H9 (cell line): ENCODE results near the gene FHIT. TPM values are rescaled to one million over a fixed set of nuclear protein-coding genes. Genes with fewer than 3 reads are reported as not detected.

ENCODE experiments used
- DNase-seq: peaks from one replicate; pipeline ENCODE4 v3.0.0-alpha.2; 2017
- H2AFZ ChIP-seq: one replicate; pipeline ENCODE4 v1.6.1; 2013; ENCODE audit warnings: mild to moderate bottlenecking, low read length, control low read depth, moderate library complexity
- H2AK5ac ChIP-seq: 2 replicates; pipeline ENCODE4 v1.6.1; 2013; ENCODE audit warnings: low read length, control low read depth, mixed read lengths; ENCODE audit not compliant: insufficient read length
- H2BK120ac ChIP-seq: one replicate; pipeline ENCODE4 v1.6.1; 2013; ENCODE audit warnings: low read depth, mild to moderate bottlenecking, low read length, control low read depth, inconsistent platforms; ENCODE audit not compliant: poor library complexity, severe bottlenecking
- H2BK12ac ChIP-seq: 2 replicates; pipeline ENCODE4 v1.6.1; 2013; ENCODE audit warnings: low read length, control low read depth, mixed read lengths, low read depth; ENCODE audit not compliant: insufficient read length
- H2BK15ac ChIP-seq: 2 replicates; pipeline ENCODE4 v1.6.1; 2013; ENCODE audit warnings: low read depth, low read length, control low read depth
- H2BK20ac ChIP-seq: one replicate; pipeline ENCODE4 v1.6.1; 2013; ENCODE audit warnings: low read depth, mild to moderate bottlenecking, low read length, control low read depth, inconsistent platforms; ENCODE audit not compliant: poor library complexity, severe bottlenecking
- H2BK5ac ChIP-seq: 2 replicates; pipeline ENCODE4 v1.6.1; 2013; ENCODE audit warnings: low read length, control low read depth, mixed read lengths; ENCODE audit not compliant: insufficient read length
- H3K14ac ChIP-seq: 2 replicates; pipeline ENCODE4 v1.6.1; 2013; ENCODE audit warnings: low read length, control low read depth; ENCODE audit not compliant: insufficient read depth
- H3K18ac ChIP-seq: 2 replicates; pipeline ENCODE4 v1.6.1; 2013; ENCODE audit warnings: low read depth, mild to moderate bottlenecking, mixed read lengths, low read length, control low read depth; ENCODE audit not compliant: insufficient read length
- H3K23ac ChIP-seq: 2 replicates; pipeline ENCODE4 v1.6.1; 2013; ENCODE audit warnings: low read length, control low read depth, mixed read lengths, low read depth; ENCODE audit not compliant: insufficient read length
- H3K23me2 ChIP-seq: 2 replicates; pipeline ENCODE4 v1.6.1; 2013; ENCODE audit warnings: low read depth, mild to moderate bottlenecking, mixed read lengths, low read length, control low read depth; ENCODE audit not compliant: insufficient read length, poor library complexity, severe bottlenecking
- H3K27ac ChIP-seq: 2 replicates; pipeline ENCODE4 v1.5.1; 2013; ENCODE audit warnings: low read length, control low read depth, mixed read lengths, low read depth; ENCODE audit not compliant: insufficient read length
- H3K27me3 ChIP-seq: 2 replicates; pipeline ENCODE4 v1.6.1; 2013; ENCODE audit warnings: low read length, control low read depth, inconsistent platforms; ENCODE audit not compliant: insufficient read depth
- H3K4ac ChIP-seq: 2 replicates; pipeline ENCODE4 v1.6.1; 2013; ENCODE audit warnings: low read depth, mild to moderate bottlenecking, control low read depth, inconsistent platforms, low read length, moderate library complexity
- H3K4me1 ChIP-seq: 2 replicates; pipeline ENCODE4 v1.6.1; 2013; ENCODE audit warnings: low read length, control low read depth, inconsistent platforms; ENCODE audit not compliant: insufficient read depth
- H3K4me2 ChIP-seq: 2 replicates; pipeline ENCODE4 v1.6.1; 2013; ENCODE audit warnings: low read length, control low read depth, mixed read lengths; ENCODE audit not compliant: insufficient read length, insufficient read depth
- H3K56ac ChIP-seq: 2 replicates; pipeline ENCODE4 v1.6.1; 2013; ENCODE audit warnings: low read depth, mild to moderate bottlenecking, mixed read lengths, low read length, control low read depth; ENCODE audit not compliant: insufficient read length
- H3K79me1 ChIP-seq: 2 replicates; pipeline ENCODE4 v1.6.1; 2013; ENCODE audit warnings: low read depth, mild to moderate bottlenecking, moderate library complexity, low read length, control low read depth, inconsistent platforms; ENCODE audit not compliant: insufficient read depth, poor library complexity, severe bottlenecking
- H3K79me2 ChIP-seq: 2 replicates; pipeline ENCODE4 v1.6.1; 2013; ENCODE audit warnings: low read length, control low read depth, inconsistent platforms; ENCODE audit not compliant: insufficient read depth
- H3K9ac ChIP-seq: 2 replicates; pipeline ENCODE4 v1.6.1; 2013; ENCODE audit warnings: low read length, control low read depth, mixed read lengths; ENCODE audit not compliant: insufficient read length; ENCODE audit errors: extremely low read depth
- H3K9me3 ChIP-seq: one replicate; pipeline ENCODE4 v1.6.1; 2013; ENCODE audit warnings: low read depth, low read length, inconsistent platforms; ENCODE audit not compliant: control insufficient read depth
- H3T11ph ChIP-seq: one replicate; pipeline ENCODE4 v1.6.1; 2013; ENCODE audit warnings: mild to moderate bottlenecking, low read length, control low read depth, inconsistent platforms
- H4K20me1 ChIP-seq: one replicate; pipeline ENCODE4 v1.6.1; 2013; ENCODE audit not compliant: control insufficient read depth, insufficient read length, insufficient read depth
- H4K5ac ChIP-seq: 2 replicates; pipeline ENCODE4 v1.6.1; 2013; ENCODE audit warnings: low read depth, mild to moderate bottlenecking, mixed read lengths, low read length, control low read depth; ENCODE audit not compliant: insufficient read length
- H4K8ac ChIP-seq: replicated peaks from 2 replicates; pipeline ENCODE4 v1.6.1; 2013; ENCODE audit warnings: low read length, control low read depth, mixed read lengths, low read depth; ENCODE audit not compliant: insufficient read length
- H4K91ac ChIP-seq: 2 replicates; pipeline ENCODE4 v1.6.1; 2013; ENCODE audit warnings: low read depth, mild to moderate bottlenecking, moderate library complexity, mixed read lengths, low read length, control low read depth; ENCODE audit not compliant: insufficient read length
- H3K27ac Mint-ChIP-seq, 3 experiments: 2 replicates in 2 of 3; 3 replicates in 1 of 3; pipeline ENCODE4 v1.8.0; 2020 to 2021; ENCODE audit warnings: mixed read lengths in 3 of 3, mild to moderate bottlenecking in 1 of 3, moderate library complexity in 1 of 3
- H3K27me3 Mint-ChIP-seq: 2 replicates; pipeline ENCODE4 v1.8.0; 2021; ENCODE audit warnings: low read depth, mild to moderate bottlenecking, moderate library complexity, mixed read lengths
- H3K36me3 Mint-ChIP-seq, 3 experiments: 2 replicates in 2 of 3; 3 replicates in 1 of 3; pipeline ENCODE4 v1.8.0; 2020 to 2021; ENCODE audit warnings: low read depth in 3 of 3, mixed read lengths in 3 of 3; ENCODE audit not compliant: insufficient read depth in 1 of 3
- H3K4me1 Mint-ChIP-seq, 2 experiments: 2 replicates each; pipeline ENCODE4 v1.8.0; 2020; ENCODE audit warnings: mixed read lengths in 2 of 2
- H3K4me3 Mint-ChIP-seq, 2 experiments: 2 replicates in 1 of 2; 3 replicates in 1 of 2; pipeline ENCODE4 v1.8.0; 2020 to 2021; ENCODE audit warnings: mild to moderate bottlenecking in 2 of 2, mixed read lengths in 2 of 2, moderate library complexity in 1 of 2
- H3K9me3 Mint-ChIP-seq, 2 experiments: 2 replicates in 1 of 2; 3 replicates in 1 of 2; pipeline ENCODE4 v1.8.0; 2020; ENCODE audit warnings: mild to moderate bottlenecking in 2 of 2, mixed read lengths in 2 of 2, moderate library complexity in 1 of 2
- WGBS: extraction: QIAGEN DNeasy Blood & Tissue Kit; methylation state at CpG from one replicate; pipeline ENCODE4 v1.1.7; 2013; ENCODE audit warnings: missing lambda C conversion rate, low lambda C conversion rate, mixed read lengths; ENCODE audit not compliant: insufficient read length; ENCODE audit errors: extremely low coverage; 5-methylcytosine and 5-hydroxymethylcytosine counted together
- total RNA-seq: library from RNA; stranded (reverse); gene quantifications from 2 replicates; pipeline ENCODE4 v1.2.1, GENCODE V29; 2021
- TF ChIP-seq, protein P1 (sequence below): fragments of 200-600 bp; sonication (generic); conservative IDR thresholded peaks from 3 replicates; pipeline ENCODE4 v1.8.0; 2021; ENCODE audit warnings: antibody characterized with exemption, mild to moderate bottlenecking

The FHIT gene
- total RNA-seq, 1 experiment from 2014 or later: 3.0 TPM

DNA sequence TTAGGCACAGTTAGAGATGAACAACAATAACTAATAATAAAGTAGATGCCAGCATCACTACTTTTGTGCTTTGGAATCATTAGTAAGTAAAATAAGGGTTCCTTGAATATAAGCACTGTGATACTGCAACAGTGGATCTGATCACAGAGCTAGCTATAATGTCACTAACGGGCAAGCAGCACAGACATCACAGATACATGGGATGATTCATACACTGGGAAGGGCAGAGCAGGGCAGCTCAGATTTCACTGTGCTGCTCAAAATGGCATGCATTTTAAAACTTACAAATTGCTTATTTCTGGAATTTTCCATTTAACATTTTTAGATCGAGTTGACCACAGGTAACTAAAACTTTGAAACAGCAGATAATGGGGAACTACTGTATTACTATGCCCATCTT, 476.6 kb downstream of the FHIT start:
- Histone ChIP-seq H3K79me1 (no peaks in the 10 kb centered on the region), H3K9ac (no peak overlapping the region), H2BK5ac (no peak overlapping the region), H3K27ac (no peak overlapping the region), H4K20me1 (no peaks in the 10 kb centered on the region), H2BK120ac (no peak overlapping the region), H3K14ac (no peak overlapping the region), H2BK20ac (no peak overlapping the region), H2BK15ac (no peak overlapping the region), H2BK12ac (no peak overlapping the region), H3K9me3 (peaks cover 28% of the 10 kb centered on the region), H4K8ac (no peak overlapping the region), H3K56ac (no peak overlapping the region), H4K91ac (no peak overlapping the region), H3K79me2 (no peaks in the 10 kb centered on the region), H3K4me2 (no peak overlapping the region), H3K27me3 (no peaks in the 10 kb centered on the region), H4K5ac (no peak overlapping the region), H3K23ac (no peak overlapping the region), H3T11ph (no peak overlapping the region), H2AK5ac (no peak overlapping the region), H2AFZ (no peak overlapping the region), H3K23me2 (no peaks in the 10 kb centered on the region), H3K18ac (no peak overlapping the region), H3K4me1 (peaks cover 20% of the 10 kb centered on the region), H3K4ac (no peak overlapping the region)
- TF ChIP-seq, protein P1, sequence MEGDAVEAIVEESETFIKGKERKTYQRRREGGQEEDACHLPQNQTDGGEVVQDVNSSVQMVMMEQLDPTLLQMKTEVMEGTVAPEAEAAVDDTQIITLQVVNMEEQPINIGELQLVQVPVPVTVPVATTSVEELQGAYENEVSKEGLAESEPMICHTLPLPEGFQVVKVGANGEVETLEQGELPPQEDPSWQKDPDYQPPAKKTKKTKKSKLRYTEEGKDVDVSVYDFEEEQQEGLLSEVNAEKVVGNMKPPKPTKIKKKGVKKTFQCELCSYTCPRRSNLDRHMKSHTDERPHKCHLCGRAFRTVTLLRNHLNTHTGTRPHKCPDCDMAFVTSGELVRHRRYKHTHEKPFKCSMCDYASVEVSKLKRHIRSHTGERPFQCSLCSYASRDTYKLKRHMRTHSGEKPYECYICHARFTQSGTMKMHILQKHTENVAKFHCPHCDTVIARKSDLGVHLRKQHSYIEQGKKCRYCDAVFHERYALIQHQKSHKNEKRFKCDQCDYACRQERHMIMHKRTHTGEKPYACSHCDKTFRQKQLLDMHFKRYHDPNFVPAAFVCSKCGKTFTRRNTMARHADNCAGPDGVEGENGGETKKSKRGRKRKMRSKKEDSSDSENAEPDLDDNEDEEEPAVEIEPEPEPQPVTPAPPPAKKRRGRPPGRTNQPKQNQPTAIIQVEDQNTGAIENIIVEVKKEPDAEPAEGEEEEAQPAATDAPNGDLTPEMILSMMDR: no peak
- H3K4me1 Mint-ChIP-seq: peaks cover 38 to 41% of the 10 kb centered on the region in 2 experiments
- H3K27me3 Mint-ChIP-seq: no peaks in the 10 kb centered on the region
- DNase-seq: no peak
- H3K27ac Mint-ChIP-seq: no peak overlapping the region
- H3K36me3 Mint-ChIP-seq: peaks cover 28 to 52% (median 41%) of the 10 kb centered on the region in 3 experiments
- no CpG with 5 or more reads among the region's 2 CpGs for WGBS
- peaks cover 33 to 47% of the 10 kb centered on the region in 2 experiments for H3K9me3 Mint-ChIP-seq
- no peak overlapping the region for H3K4me3 Mint-ChIP-seq
